HepG2 (cell line): ENCODE measurements around the gene ECHS1. TPM values are rescaled to one million over a fixed set of nuclear protein-coding genes. Genes with fewer than 3 reads are reported as not detected.

Experiments used
- HOMEZ ChIP-seq: IDR thresholded peaks from 2 replicates; pipeline ENCODE4 v1.6.1; 2016; ENCODE audit warnings: low read depth
- IKZF1 ChIP-seq: fragments of 450-650 bp; IDR thresholded peaks from 2 replicates; pipeline ENCODE4 v1.7.1; 2016
- JUN ChIP-seq: sonication (generic); formaldehyde crosslinking; IDR thresholded peaks from 2 replicates; pipeline ENCODE4 v1.4.0; 2020; ENCODE audit warnings: mild to moderate bottlenecking, missing genetic modification reagents
- MAF1 ChIP-seq: sonication (generic); formaldehyde crosslinking; IDR thresholded peaks from 2 replicates; pipeline ENCODE4 v1.5.0; 2020; ENCODE audit warnings: missing genetic modification reagents, borderline replicate concordance
- MAZ ChIP-seq, 2 experiments: sonication (generic) in 1 of 2; formaldehyde crosslinking in 1 of 2; IDR thresholded peaks; 2 replicates each; pipeline versions ENCODE4 v1.5.0 to v1.6.1; 2012 to 2020; ENCODE audit warnings: low read depth in 2 of 2, mild to moderate bottlenecking in 2 of 2, borderline replicate concordance in 1 of 2, improper control_type of control experiment in 1 of 2, low read length in 1 of 2, missing genetic modification reagents in 1 of 2, moderate library complexity in 1 of 2
- PTBP1 ChIP-seq: fragments of 200-400 bp; formaldehyde crosslinking; IDR thresholded peaks from 2 replicates; pipeline ENCODE4 v1.6.1; 2018; ENCODE audit warnings: low read length, low read depth; ENCODE audit not compliant: poor library complexity, severe bottlenecking
- REL ChIP-seq: sonication (generic); formaldehyde crosslinking; conservative IDR thresholded peaks from 2 replicates; pipeline ENCODE4 v1.8.0; 2022; ENCODE audit warnings: mild to moderate bottlenecking, missing genetic modification reagents, moderate library complexity
- RELA ChIP-seq: sonication (generic); formaldehyde crosslinking; IDR thresholded peaks from 2 replicates; pipeline ENCODE4 v1.4.0; 2020; ENCODE audit warnings: missing genetic modification reagents
- RFX5 ChIP-seq: IDR thresholded peaks from 2 replicates; pipeline ENCODE4 v1.6.1; 2011; ENCODE audit warnings: low read depth, low read length, improper control_type of control experiment
- RFXANK ChIP-seq: IDR thresholded peaks from 2 replicates; pipeline ENCODE4 v1.6.1; 2016
- SMARCE1 ChIP-seq: fragments of 450-650 bp; IDR thresholded peaks from 2 replicates; pipeline ENCODE4 v1.6.1; 2017; ENCODE audit warnings: borderline replicate concordance
- TOPORS ChIP-seq: sonication (generic); formaldehyde crosslinking; IDR thresholded peaks from 2 replicates; pipeline ENCODE4 v1.8.0; 2023; ENCODE audit warnings: mild to moderate bottlenecking, missing genetic modification reagents
- ZBTB38 ChIP-seq: sonication (generic); formaldehyde crosslinking; IDR thresholded peaks from 2 replicates; pipeline ENCODE4 v1.5.1; 2020; ENCODE audit warnings: mild to moderate bottlenecking, missing genetic modification reagents
- ZHX1 ChIP-seq: sonication (generic); formaldehyde crosslinking; IDR thresholded peaks from 2 replicates; pipeline ENCODE4 v1.8.1; 2022; ENCODE audit warnings: low read depth, mild to moderate bottlenecking, missing genetic modification reagents
- ZNF207 ChIP-seq: fragments of 450-650 bp; IDR thresholded peaks from 2 replicates; pipeline ENCODE4 v1.6.1; 2016; ENCODE audit warnings: antibody characterized with exemption, borderline replicate concordance
- ZNF280D ChIP-seq: sonication (generic); formaldehyde crosslinking; IDR thresholded peaks from 2 replicates; pipeline ENCODE4 v1.5.1; 2020; ENCODE audit warnings: mild to moderate bottlenecking, missing genetic modification reagents
- ZNF468 ChIP-seq: sonication (generic); formaldehyde crosslinking; IDR thresholded peaks from 2 replicates; pipeline ENCODE4 v1.8.0; 2022; ENCODE audit warnings: mild to moderate bottlenecking, moderate library complexity, missing genetic modification reagents
- ZNF589 ChIP-seq: sonication (generic); formaldehyde crosslinking; conservative IDR thresholded peaks from 2 replicates; pipeline ENCODE4 v1.8.0; 2022; ENCODE audit warnings: mild to moderate bottlenecking, moderate library complexity, missing genetic modification reagents
- ZNF704 ChIP-seq: sonication (generic); formaldehyde crosslinking; IDR thresholded peaks from 2 replicates; pipeline ENCODE4 v1.8.1; 2023; ENCODE audit warnings: mild to moderate bottlenecking, inconsistent platforms, moderate library complexity, missing genetic modification reagents, borderline replicate concordance
- ZNF740 ChIP-seq: sonication (generic); formaldehyde crosslinking; IDR thresholded peaks from 2 replicates; pipeline ENCODE4 v1.4.0; 2020; ENCODE audit warnings: missing genetic modification reagents
- ZSCAN31 ChIP-seq: sonication (generic); formaldehyde crosslinking; IDR thresholded peaks from 2 replicates; pipeline ENCODE4 v1.5.0; 2020; ENCODE audit warnings: low read depth, mild to moderate bottlenecking, missing genetic modification reagents
- polyA plus RNA-seq, 8 experiments: library from polyadenylated mRNA; depleted of rRNA in 3 of 8; stranded (reverse) in 7 of 8; unstranded in 1 of 8; fragments of >200 nt; fragmentation: Illumina TruSeq in 4 of 8; extraction: Trizol in 4 of 8; gene quantifications; 2 replicates each; pipeline versions ENCODE4 v1.2.1 to v1.2.3, GENCODE V29; 2011 to 2016; ENCODE audit warnings: low read depth in 4 of 8, missing spikeins in 1 of 8, mixed read lengths in 1 of 8; ENCODE audit not compliant: insufficient read depth in 1 of 8
- total RNA-seq, 5 experiments: library from RNA; depleted of rRNA; stranded (reverse); fragments of >200 nt; fragmentation: Illumina TruSeq; extraction: Trizol; gene quantifications; 2 replicates each; pipeline ENCODE4 v1.2.3, GENCODE V29; 2016; ENCODE audit warnings: low read depth in 1 of 5

ECHS1 gene
- total and polyA plus RNA-seq, 2 of the 13 experiments (the other 11 are each of a cell fraction or from before 2014, with no cell fraction given) = 32.7 to 195 TPM

DNA sequence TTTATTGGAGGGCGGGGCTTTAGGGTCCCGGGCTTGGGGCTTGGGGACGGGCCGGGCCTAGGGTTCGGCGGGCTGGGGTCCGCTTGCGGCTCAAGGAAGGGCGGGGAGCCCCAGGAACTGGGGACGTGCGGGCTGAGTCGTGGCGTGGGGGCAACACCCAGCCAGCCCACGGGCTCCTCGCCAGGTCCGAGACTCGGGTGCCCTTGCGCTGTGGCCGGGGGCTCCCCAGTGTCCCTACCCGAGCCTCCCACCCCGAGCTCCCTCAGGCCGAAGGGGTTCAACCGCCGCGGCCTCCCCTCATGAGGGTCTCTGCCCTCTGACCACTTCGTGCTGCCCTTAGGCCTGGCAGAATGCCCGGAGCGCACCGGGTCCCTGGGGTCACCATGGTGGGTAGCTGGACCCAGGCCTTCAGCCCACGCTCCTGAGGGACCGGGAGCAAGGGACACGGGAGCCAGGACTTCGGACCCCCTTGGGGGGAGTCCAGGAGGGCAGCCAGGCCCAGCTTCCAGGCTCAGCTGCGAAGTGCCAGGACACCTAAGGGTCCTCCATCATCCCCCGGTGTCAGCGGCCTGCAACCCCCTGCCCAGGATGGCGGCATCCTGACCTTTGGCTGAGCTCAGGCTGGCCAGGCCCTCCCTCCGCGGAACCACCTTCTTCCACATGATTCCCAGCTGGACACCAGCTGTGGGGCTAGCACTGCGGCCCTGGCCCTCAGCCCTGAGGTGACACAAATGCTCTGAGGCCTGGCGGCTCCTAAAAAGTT lies 14.8 kb downstream of the ECHS1 start (continued):
- no peak for TF ChIP-seq ZNF280D
- no peak for TF ChIP-seq IKZF1
- no peak for TF ChIP-seq ZNF468 (CRISPR knock-in tag)
- no peak for TF ChIP-seq ZSCAN31 (CRISPR knock-in tag)
- no peak for TF ChIP-seq ZHX1 (CRISPR knock-in tag)
- no peak for TF ChIP-seq RELA (CRISPR knock-in tag)
- no peak; the same call in 1 of the 2 replicates for TF ChIP-seq ZBTB38 (CRISPR knock-in tag)
- no peak for TF ChIP-seq RFXANK (CRISPR knock-in tag)
- TF ChIP-seq HOMEZ (CRISPR knock-in tag) = no peak
- no peak for TF ChIP-seq SMARCE1
- TF ChIP-seq JUN (CRISPR knock-in tag) = no peak
- TF ChIP-seq ZNF740 (CRISPR knock-in tag) = no peak
- no peak for TF ChIP-seq TOPORS
- no peak for TF ChIP-seq MAF1 (CRISPR knock-in tag)
- no peak for TF ChIP-seq RFX5
- TF ChIP-seq MAZ (IDR thresholded peaks at IDR 0.05; ENCODE audit: borderline replicate concordance, low read depth, low read length) = no peak
- 0 out of 2 replicates have a peak, but pooled peaks have one; percentile 25 for TF ChIP-seq MAZ (CRISPR knock-in tag; IDR thresholded peaks at IDR 0.05; ENCODE audit: low read depth)
- no peak for TF ChIP-seq PTBP1
- TF ChIP-seq ZNF207 = no peak
- TF ChIP-seq REL (CRISPR knock-in tag) = no peak
- TF ChIP-seq ZNF589 (CRISPR knock-in tag) = no peak
- no peak for TF ChIP-seq ZNF704 (CRISPR knock-in tag)
